ENCODE measurements around the gene SLC27A2.

Gene SLC27A2

GRCh38 chr15:50259276-50259675 lies 77.3 kb downstream of the SLC27A2 start:
- TF ChIP-seq SNAI2 (CRISPR knock-in tag; IDR thresholded peaks at IDR 0.05) (no peak), CSRNP3 (CRISPR knock-in tag; IDR thresholded peaks at IDR 0.05) (no peak), ZC3H10 (CRISPR knock-in tag; IDR thresholded peaks at IDR 0.05) (no peak), PPARA (CRISPR knock-in tag; IDR thresholded peaks at IDR 0.05; ENCODE audit: borderline replicate concordance) (no peak), ZFP3 (CRISPR knock-in tag; IDR thresholded peaks at IDR 0.05) (no peak), ESRRG (CRISPR knock-in tag; IDR thresholded peaks at IDR 0.05) (no peak), OSR1 (CRISPR knock-in tag; IDR thresholded peaks at IDR 0.05) (no peak), RARB (CRISPR knock-in tag; IDR thresholded peaks at IDR 0.05) (no peak), ZFP30 (CRISPR knock-in tag; IDR thresholded peaks at IDR 0.05) (no peak), CSDC2 (CRISPR knock-in tag; IDR thresholded peaks at IDR 0.05) (no peak), ZNF70 (CRISPR knock-in tag; IDR thresholded peaks at IDR 0.05) (no peak), PATZ1 (CRISPR knock-in tag; IDR thresholded peaks at IDR 0.05; ENCODE audit: borderline replicate concordance) (no peak), ZNF565 (CRISPR knock-in tag; conservative IDR thresholded peaks at IDR 0.05; ENCODE audit: low read depth) (no peak), ZNF8 (CRISPR knock-in tag; IDR thresholded peaks at IDR 0.05) (no peak), ISL1 (CRISPR knock-in tag; IDR thresholded peaks at IDR 0.05) (no peak), TOX (CRISPR knock-in tag; IDR thresholded peaks at IDR 0.05; ENCODE audit: borderline replicate concordance) (no peak), BACH2 (CRISPR knock-in tag; IDR thresholded peaks at IDR 0.05; ENCODE audit: borderline replicate concordance) (no peak), GLIS3 (CRISPR knock-in tag; IDR thresholded peaks at IDR 0.05) (no peak)
- TF ChIP-seq, protein P1, sequence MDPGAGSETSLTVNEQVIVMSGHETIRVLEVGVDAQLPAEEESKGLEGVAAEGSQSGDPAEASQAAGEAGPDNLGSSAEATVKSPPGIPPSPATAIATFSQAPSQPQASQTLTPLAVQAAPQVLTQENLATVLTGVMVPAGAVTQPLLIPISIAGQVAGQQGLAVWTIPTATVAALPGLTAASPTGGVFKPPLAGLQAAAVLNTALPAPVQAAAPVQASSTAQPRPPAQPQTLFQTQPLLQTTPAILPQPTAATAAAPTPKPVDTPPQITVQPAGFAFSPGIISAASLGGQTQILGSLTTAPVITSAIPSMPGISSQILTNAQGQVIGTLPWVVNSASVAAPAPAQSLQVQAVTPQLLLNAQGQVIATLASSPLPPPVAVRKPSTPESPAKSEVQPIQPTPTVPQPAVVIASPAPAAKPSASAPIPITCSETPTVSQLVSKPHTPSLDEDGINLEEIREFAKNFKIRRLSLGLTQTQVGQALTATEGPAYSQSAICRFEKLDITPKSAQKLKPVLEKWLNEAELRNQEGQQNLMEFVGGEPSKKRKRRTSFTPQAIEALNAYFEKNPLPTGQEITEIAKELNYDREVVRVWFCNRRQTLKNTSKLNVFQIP (CRISPR knock-in tag; IDR thresholded peaks at IDR 0.05; ENCODE audit: borderline replicate concordance, low read depth) = no peak
- no peak for ATAC-seq

DNA sequence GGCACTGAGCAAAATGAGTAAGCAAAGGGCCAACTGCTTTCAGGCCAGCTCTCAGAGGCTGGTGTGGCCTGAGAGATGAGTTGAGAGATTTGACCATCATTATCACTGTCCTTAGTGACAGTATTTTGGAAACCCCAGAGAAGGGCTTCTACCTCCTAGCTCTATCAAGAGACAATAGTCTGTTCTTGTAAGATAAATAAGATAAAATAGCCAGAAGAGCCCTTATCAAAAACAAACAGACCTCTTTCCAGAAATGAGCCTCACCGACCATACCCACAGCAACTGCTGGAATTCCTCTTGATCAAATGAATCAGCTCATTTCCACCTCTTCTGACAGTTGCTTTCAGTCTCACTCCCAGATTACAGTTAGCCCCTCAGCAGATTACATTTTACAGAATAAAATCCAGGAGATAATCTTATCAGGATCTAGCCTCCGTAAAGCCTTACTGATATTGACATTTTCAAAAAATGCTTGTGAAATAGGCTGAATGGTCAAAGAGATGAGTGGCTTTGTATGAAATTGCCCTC lies 79.0 kb downstream of the SLC27A2 start:
- TF ChIP-seq TOX (CRISPR knock-in tag; IDR thresholded peaks at IDR 0.05; ENCODE audit: borderline replicate concordance) (no peak), PPARA (CRISPR knock-in tag; IDR thresholded peaks at IDR 0.05; ENCODE audit: borderline replicate concordance) (no peak), RARB (CRISPR knock-in tag; IDR thresholded peaks at IDR 0.05) (no peak), SNAI2 (CRISPR knock-in tag; IDR thresholded peaks at IDR 0.05) (no peak), ZNF565 (CRISPR knock-in tag; conservative IDR thresholded peaks at IDR 0.05; ENCODE audit: low read depth) (no peak), TCF4 (CRISPR knock-in tag; IDR thresholded peaks at IDR 0.05; ENCODE audit: borderline replicate concordance) (no peak), OSR1 (CRISPR knock-in tag; IDR thresholded peaks at IDR 0.05) (no peak), ZFP30 (CRISPR knock-in tag; IDR thresholded peaks at IDR 0.05) (no peak), ARNTL (CRISPR knock-in tag; IDR thresholded peaks at IDR 0.05; ENCODE audit: borderline replicate concordance, low read depth) (no peak), ESRRG (CRISPR knock-in tag; IDR thresholded peaks at IDR 0.05) (no peak), ZNF70 (CRISPR knock-in tag; IDR thresholded peaks at IDR 0.05) (no peak), ISL1 (CRISPR knock-in tag; IDR thresholded peaks at IDR 0.05) (no peak), CSRNP3 (CRISPR knock-in tag; IDR thresholded peaks at IDR 0.05) (no peak)
- no peak for ATAC-seq

GRCh38 chr15:50261981-50262380 lies 80.0 kb downstream of the SLC27A2 start:
- TF ChIP-seq PATZ1 (CRISPR knock-in tag; IDR thresholded peaks at IDR 0.05; ENCODE audit: borderline replicate concordance) (no peak), TOX (CRISPR knock-in tag; IDR thresholded peaks at IDR 0.05; ENCODE audit: borderline replicate concordance) (no peak), BACH2 (CRISPR knock-in tag; IDR thresholded peaks at IDR 0.05; ENCODE audit: borderline replicate concordance) (no peak), PPARA (CRISPR knock-in tag; IDR thresholded peaks at IDR 0.05; ENCODE audit: borderline replicate concordance) (no peak), ZNF8 (CRISPR knock-in tag; IDR thresholded peaks at IDR 0.05) (no peak), SNAI2 (CRISPR knock-in tag; IDR thresholded peaks at IDR 0.05) (no peak), ISL1 (CRISPR knock-in tag; IDR thresholded peaks at IDR 0.05) (no peak)
- TF ChIP-seq, protein P2, sequence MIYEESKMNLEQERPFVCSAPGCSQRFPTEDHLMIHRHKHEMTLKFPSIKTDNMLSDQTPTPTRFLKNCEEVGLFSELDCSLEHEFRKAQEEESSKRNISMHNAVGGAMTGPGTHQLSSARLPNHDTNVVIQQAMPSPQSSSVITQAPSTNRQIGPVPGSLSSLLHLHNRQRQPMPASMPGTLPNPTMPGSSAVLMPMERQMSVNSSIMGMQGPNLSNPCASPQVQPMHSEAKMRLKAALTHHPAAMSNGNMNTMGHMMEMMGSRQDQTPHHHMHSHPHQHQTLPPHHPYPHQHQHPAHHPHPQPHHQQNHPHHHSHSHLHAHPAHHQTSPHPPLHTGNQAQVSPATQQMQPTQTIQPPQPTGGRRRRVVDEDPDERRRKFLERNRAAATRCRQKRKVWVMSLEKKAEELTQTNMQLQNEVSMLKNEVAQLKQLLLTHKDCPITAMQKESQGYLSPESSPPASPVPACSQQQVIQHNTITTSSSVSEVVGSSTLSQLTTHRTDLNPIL (CRISPR knock-in tag; IDR thresholded peaks at IDR 0.05; ENCODE audit: low read depth) = no peak
- no peak for ATAC-seq

All from SK-N-SH treated with all-trans-retinoic acid at 6 μM for 48 hours (cell line).